Inferior parietal cortex (tissue), 1 donor: ENCODE measurements around the gene KIF1A.

Experiments
- DNase-seq: peaks from one replicate; pipeline ENCODE4 v3.0.0-alpha.2; 2016; ENCODE audit errors: extremely low spot score

The KIF1A gene

GRCh38 chr2:240768216-240768615 is 51.8 kb downstream of the KIF1A start:
- DNase-seq, result no peak

GRCh38 chr2:240767341-240767740 is 52.7 kb downstream of the KIF1A start:
- DNase-seq, result no peak

- no peak for DNase-seq
These were observed 53.9 kb downstream of the KIF1A start for GRCh38 chr2:240766072-240766471.

GRCh38 chr2:240765007-240765406 is 55.0 kb downstream of the KIF1A start:
- DNase-seq, result peak; percentile 56

GRCh38 chr2:240764605-240765004 is 55.4 kb downstream of the KIF1A start:
- DNase-seq, result no peak

GRCh38 chr2:240762971-240763370 is 57.0 kb downstream of the KIF1A start:
- DNase-seq, result no peak

GRCh38 chr2:240762249-240762648 is 57.8 kb downstream of the KIF1A start:
- no peak for DNase-seq

- DNase-seq, result no peak
These were observed 59.3 kb downstream of the KIF1A start for GRCh38 chr2:240760576-240761246.

- DNase-seq, result no peak
These were observed 59.9 kb downstream of the KIF1A start for GRCh38 chr2:240760121-240760520.

- DNase-seq, result no peak
These were observed 60.6 kb downstream of the KIF1A start for GRCh38 chr2:240759459-240759858.

- no peak for DNase-seq
These were observed 62.9 kb downstream of the KIF1A start for GRCh38 chr2:240757086-240757614.

- DNase-seq, result no peak
These were observed 67.8 kb downstream of the KIF1A start for GRCh38 chr2:240752209-240752608.

- DNase-seq, result no peak
These were observed 69.6 kb downstream of the KIF1A start for GRCh38 chr2:240750409-240750808.

- no peak for DNase-seq
These were observed 70.5 kb downstream of the KIF1A start for GRCh38 chr2:240749516-240749915.

GRCh38 chr2:240747256-240747655 is 72.8 kb downstream of the KIF1A start:
- no peak for DNase-seq

- no peak for DNase-seq
These were observed 73.3 kb downstream of the KIF1A start for GRCh38 chr2:240746671-240747070.

GRCh38 chr2:240745962-240746361 is 74.1 kb downstream of the KIF1A start:
- DNase-seq, result no peak

GRCh38 chr2:240745456-240745855 is 74.6 kb downstream of the KIF1A start:
- DNase-seq, result no peak

- DNase-seq, result no peak
These were observed 77.4 kb downstream of the KIF1A start for GRCh38 chr2:240742602-240743095.

- DNase-seq, result no peak
These were observed 78.9 kb downstream of the KIF1A start for GRCh38 chr2:240741091-240741490.

GRCh38 chr2:240739797-240740196 is 80.2 kb downstream of the KIF1A start:
- no peak for DNase-seq

- no peak for DNase-seq
These were observed 82.1 kb downstream of the KIF1A start for GRCh38 chr2:240737958-240738357.

GRCh38 chr2:240737512-240737911 is 82.5 kb downstream of the KIF1A start:
- DNase-seq, result no peak
